ENCODE measurements around the gene OR10K2. TPM values are rescaled to one million over a fixed set of nuclear protein-coding genes. Genes with fewer than 3 reads are reported as not detected.

Gene OR10K2
- total RNA-seq, 2 experiments from 2014 or later = not detected

DNA sequence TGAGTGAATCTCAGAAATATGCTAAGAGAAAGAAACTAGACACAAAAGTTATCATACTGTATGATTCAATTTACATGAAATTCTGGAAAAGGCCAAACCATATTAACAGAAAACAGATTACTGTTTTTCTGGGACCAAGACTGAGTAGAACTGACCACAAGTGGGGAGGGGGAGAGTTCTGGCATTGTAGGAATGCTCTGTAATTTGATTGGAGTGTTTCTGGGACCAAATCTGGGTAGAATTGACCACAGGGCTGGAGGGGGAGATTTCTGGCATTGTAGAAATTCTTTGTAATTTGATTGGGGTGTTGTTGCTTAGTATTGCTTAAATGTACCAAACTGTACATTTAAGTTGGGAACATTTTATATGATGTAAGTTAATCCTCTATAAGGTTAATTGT is 32.2 kb upstream of the OR10K2 start:
- no peak for DNase-seq (ENCODE audit: low spot score)
- ChIA-PET CTCF (ENCODE audit: unreplicated experiment) (no interaction called here), POLR2A (no interaction called here)
- H4K20me1 ChIP-seq (ENCODE audit: insufficient read depth, low read length) = no peaks in the 10 kb centered on the region
- TF ChIP-seq, protein P1, sequence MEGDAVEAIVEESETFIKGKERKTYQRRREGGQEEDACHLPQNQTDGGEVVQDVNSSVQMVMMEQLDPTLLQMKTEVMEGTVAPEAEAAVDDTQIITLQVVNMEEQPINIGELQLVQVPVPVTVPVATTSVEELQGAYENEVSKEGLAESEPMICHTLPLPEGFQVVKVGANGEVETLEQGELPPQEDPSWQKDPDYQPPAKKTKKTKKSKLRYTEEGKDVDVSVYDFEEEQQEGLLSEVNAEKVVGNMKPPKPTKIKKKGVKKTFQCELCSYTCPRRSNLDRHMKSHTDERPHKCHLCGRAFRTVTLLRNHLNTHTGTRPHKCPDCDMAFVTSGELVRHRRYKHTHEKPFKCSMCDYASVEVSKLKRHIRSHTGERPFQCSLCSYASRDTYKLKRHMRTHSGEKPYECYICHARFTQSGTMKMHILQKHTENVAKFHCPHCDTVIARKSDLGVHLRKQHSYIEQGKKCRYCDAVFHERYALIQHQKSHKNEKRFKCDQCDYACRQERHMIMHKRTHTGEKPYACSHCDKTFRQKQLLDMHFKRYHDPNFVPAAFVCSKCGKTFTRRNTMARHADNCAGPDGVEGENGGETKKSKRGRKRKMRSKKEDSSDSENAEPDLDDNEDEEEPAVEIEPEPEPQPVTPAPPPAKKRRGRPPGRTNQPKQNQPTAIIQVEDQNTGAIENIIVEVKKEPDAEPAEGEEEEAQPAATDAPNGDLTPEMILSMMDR (conservative IDR thresholded peaks at IDR 0.05; ENCODE audit: low read length) = no peak
- no peak for TF ChIP-seq EZH2phosphoT487 (IDR thresholded peaks at IDR 0.05; ENCODE audit: borderline replicate concordance, low read depth, low read length)
- no peak overlapping the region for H2AFZ ChIP-seq (ENCODE audit: low read length)
- BruUV-seq (replicated peaks) = no TSS peak
- H3K36me3 ChIP-seq (ENCODE audit: insufficient read depth, low read length) = no peaks in the 10 kb centered on the region
- no peaks in the 10 kb centered on the region for H3K79me2 ChIP-seq (ENCODE audit: insufficient read depth, low read depth, low read length)
- no peak overlapping the region for H3K27ac ChIP-seq (ENCODE audit: low read depth, low read length, poor library complexity, severe bottlenecking)
- intact Hi-C loops (cut with micrococcal nuclease; ENCODE audit: unreplicated experiment) = no loop called here
- H3K4me3 ChIP-seq (ENCODE audit: low read depth, low read length, poor library complexity, severe bottlenecking) = no peak overlapping the region
- H3K4me1 ChIP-seq (ENCODE audit: insufficient read depth, low read length, poor library complexity, severe bottlenecking) = no peaks in the 10 kb centered on the region
- no peaks in the 10 kb centered on the region for H3K9me2 ChIP-seq (ENCODE audit: insufficient read depth, low read length)
- no peaks in the 10 kb centered on the region for H3K9me3 ChIP-seq (ENCODE audit: low read length)
- H3K4me2 ChIP-seq (ENCODE audit: low read length) = no peak overlapping the region

DNA sequence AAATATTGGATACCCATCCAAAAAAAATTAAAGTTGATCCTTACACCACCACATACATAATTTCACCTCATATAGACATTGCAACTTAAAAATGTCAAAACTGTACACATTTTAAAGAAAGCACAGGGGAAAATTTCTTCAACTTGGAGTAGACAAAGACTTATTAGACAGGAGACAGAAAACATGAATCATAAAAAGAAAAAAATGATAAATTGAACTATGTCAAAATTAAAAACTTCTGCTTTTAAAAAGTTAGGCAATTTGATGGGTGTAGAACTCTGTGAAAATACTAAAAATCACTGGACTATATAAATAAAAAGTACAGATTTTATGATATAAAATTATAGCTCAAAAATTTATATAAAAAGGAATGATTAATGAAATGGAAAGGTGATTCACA is 31.2 kb upstream of the OR10K2 start:
- H3K4me2 ChIP-seq (ENCODE audit: low read length) = no peak overlapping the region
- no peak overlapping the region for H2AFZ ChIP-seq (ENCODE audit: low read length)
- TF ChIP-seq, protein P1 (conservative IDR thresholded peaks at IDR 0.05; ENCODE audit: low read length) = no peak
- no peak for TF ChIP-seq EZH2phosphoT487 (IDR thresholded peaks at IDR 0.05; ENCODE audit: borderline replicate concordance, low read depth, low read length)
- intact Hi-C loops (cut with micrococcal nuclease; ENCODE audit: unreplicated experiment) = no loop called here
- DNase-seq (ENCODE audit: low spot score) = no peak
- no peaks in the 10 kb centered on the region for H3K9me2 ChIP-seq (ENCODE audit: insufficient read depth, low read length)
- no peaks in the 10 kb centered on the region for H3K79me2 ChIP-seq (ENCODE audit: insufficient read depth, low read depth, low read length)
- BruUV-seq (replicated peaks) = no TSS peak
- POLR2A ChIA-PET = no interaction called here
- H4K20me1 ChIP-seq (ENCODE audit: insufficient read depth, low read length) = no peaks in the 10 kb centered on the region
- H3K27ac ChIP-seq (ENCODE audit: low read depth, low read length, poor library complexity, severe bottlenecking) = no peak overlapping the region
- H3K4me3 ChIP-seq (ENCODE audit: low read depth, low read length, poor library complexity, severe bottlenecking) = no peak overlapping the region
- CTCF ChIA-PET (ENCODE audit: unreplicated experiment) = no interaction called here
- H3K9me3 ChIP-seq (ENCODE audit: low read length) = no peaks in the 10 kb centered on the region
- no peaks in the 10 kb centered on the region for H3K36me3 ChIP-seq (ENCODE audit: insufficient read depth, low read length)
- H3K4me1 ChIP-seq (ENCODE audit: insufficient read depth, low read length, poor library complexity, severe bottlenecking) = no peaks in the 10 kb centered on the region

DNA sequence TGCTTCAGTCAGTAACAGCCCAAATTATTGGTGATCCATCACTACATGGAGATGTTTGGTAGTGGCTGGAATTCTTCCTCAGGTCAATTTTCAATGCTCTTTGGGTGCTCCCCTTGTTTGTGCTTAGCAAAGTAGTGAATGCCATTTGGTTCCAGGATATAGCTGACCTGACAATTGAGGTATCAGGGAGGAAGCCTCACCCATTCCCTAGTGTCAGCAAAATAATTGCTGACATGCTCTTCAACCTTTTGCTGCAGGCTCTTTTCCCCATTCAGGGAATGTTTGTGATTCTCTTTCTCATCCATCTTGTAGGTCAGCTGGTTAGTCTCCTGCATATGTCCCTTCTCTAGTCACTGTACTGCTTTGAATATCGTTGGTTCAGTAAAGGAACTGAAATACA is 28.5 kb upstream of the OR10K2 start:
- ChIA-PET POLR2A (no interaction called here), CTCF (ENCODE audit: unreplicated experiment) (no interaction called here)
- Histone ChIP-seq H3K9me3 (ENCODE audit: low read length) (no peaks in the 10 kb centered on the region; the same call in 1 of the 2 replicates), H3K27ac (ENCODE audit: low read depth, low read length, poor library complexity, severe bottlenecking) (no peak overlapping the region), H3K4me1 (ENCODE audit: insufficient read depth, low read length, poor library complexity, severe bottlenecking) (no peaks in the 10 kb centered on the region), H3K4me3 (ENCODE audit: low read depth, low read length, poor library complexity, severe bottlenecking) (no peak overlapping the region), H2AFZ (ENCODE audit: low read length) (no peak overlapping the region), H4K20me1 (ENCODE audit: insufficient read depth, low read length) (no peaks in the 10 kb centered on the region), H3K36me3 (ENCODE audit: insufficient read depth, low read length) (no peaks in the 10 kb centered on the region), H3K4me2 (ENCODE audit: low read length) (no peak overlapping the region), H3K9me2 (ENCODE audit: insufficient read depth, low read length) (no peaks in the 10 kb centered on the region), H3K79me2 (ENCODE audit: insufficient read depth, low read depth, low read length) (no peaks in the 10 kb centered on the region)
- no peak for DNase-seq (ENCODE audit: low spot score)
- BruUV-seq (replicated peaks) = no TSS peak
- TF ChIP-seq, protein P1 (conservative IDR thresholded peaks at IDR 0.05; ENCODE audit: low read length) = no peak
- TF ChIP-seq EZH2phosphoT487 (IDR thresholded peaks at IDR 0.05; ENCODE audit: borderline replicate concordance, low read depth, low read length) = no peak
- intact Hi-C loops (cut with micrococcal nuclease; ENCODE audit: unreplicated experiment) = no loop called here

Data from OCI-LY7 (cell line).